IMR-90 (cell line): Measurements from ENCODE around the gene SPAST. TPM values are rescaled to one million over a fixed set of nuclear protein-coding genes. Genes with fewer than 3 reads are reported as not detected.

Experiments
- ATAC-seq: fragments of 200-7000 bp; cut with Tn5 transposase; 2 replicates; pipeline ENCODE4 v1.9.1; 2020; ENCODE audit warnings: low read depth, mild to moderate bottlenecking, moderate library complexity
- BruUV-seq: library from RNA; stranded (reverse); fragments of 400-500 nt; replicated peaks from 2 replicates; lab custom pipeline; 2021; lab: Mats Ljungman, UMichigan
- CTCF ChIA-PET: fragments of 300-600 bp; formaldehyde crosslinking; extraction: SDS; loops from one replicate; lab custom pipeline; 2021; ENCODE audit warnings: antibody characterized with exemption; lab: Yijun Ruan, JAX
- POLR2A ChIA-PET: fragments of 300-600 bp; sonication (Branson Sonifier 250); formaldehyde crosslinking; loops from one replicate; lab custom pipeline; 2022; ENCODE audit warnings: antibody characterized with exemption; ENCODE audit not compliant: unreplicated experiment; lab: Charles Lee
- DNase-seq: peaks from one replicate; pipeline ENCODE4 v3.0.0; 2013
- H2AFZ ChIP-seq: replicated peaks from 2 replicates; pipeline ENCODE3; 2013; ENCODE audit warnings: low read length, mild to moderate bottlenecking; ENCODE audit not compliant: poor library complexity
- H2AK5ac ChIP-seq: 2 replicates; pipeline ENCODE4 v1.6.1; 2013; ENCODE audit warnings: low read depth, low read length, inconsistent platforms
- H2AK9ac ChIP-seq: replicated peaks from 2 replicates; pipeline ENCODE3; 2013; ENCODE audit warnings: mild to moderate bottlenecking, low read depth, low read length, moderate library complexity; ENCODE audit not compliant: poor library complexity
- H2BK120ac ChIP-seq: 2 replicates; pipeline ENCODE4 v1.6.1; 2013; ENCODE audit warnings: low read depth, low read length, inconsistent platforms
- H2BK15ac ChIP-seq: 3 replicates; pipeline ENCODE4 v1.6.1; 2013; ENCODE audit warnings: low read depth, low read length, inconsistent platforms
- H2BK20ac ChIP-seq: 2 replicates; pipeline ENCODE4 v1.6.1; 2013; ENCODE audit warnings: low read depth, mild to moderate bottlenecking, inconsistent platforms, low read length, moderate library complexity
- H2BK5ac ChIP-seq: 2 replicates; pipeline ENCODE4 v1.6.1; 2013; ENCODE audit warnings: mild to moderate bottlenecking, low read depth, low read length, inconsistent platforms; ENCODE audit not compliant: poor library complexity, severe bottlenecking
- H3K14ac ChIP-seq: replicated peaks from 2 replicates; pipeline ENCODE4 v1.6.1; 2013; ENCODE audit warnings: low read depth, low read length, inconsistent platforms
- H3K18ac ChIP-seq: 2 replicates; pipeline ENCODE4 v1.6.1; 2013; ENCODE audit warnings: low read depth, low read length, control low read depth
- H3K23ac ChIP-seq: 2 replicates; pipeline ENCODE4 v1.6.1; 2013; ENCODE audit warnings: low read depth, low read length, inconsistent platforms
- H3K27ac ChIP-seq: 2 replicates; pipeline ENCODE4 v1.5.1; 2013; ENCODE audit warnings: mild to moderate bottlenecking, control low read depth, low read length; ENCODE audit not compliant: insufficient read depth
- H3K27me3 ChIP-seq: 2 replicates; pipeline ENCODE4 v1.6.1; 2013; ENCODE audit warnings: low read length; ENCODE audit not compliant: control insufficient read depth, insufficient read depth
- H3K36me3 ChIP-seq: 2 replicates; pipeline ENCODE4 v1.6.1; 2013; ENCODE audit warnings: low read length, mixed read lengths; ENCODE audit not compliant: control insufficient read depth, insufficient read depth
- H3K4ac ChIP-seq: 2 replicates; pipeline ENCODE4 v1.6.1; 2013; ENCODE audit warnings: low read depth, low read length, inconsistent platforms
- H3K4me1 ChIP-seq: 2 replicates; pipeline ENCODE4 v1.6.1; 2013; ENCODE audit warnings: low read length, mixed read lengths; ENCODE audit not compliant: control insufficient read depth, insufficient read depth
- H3K4me2 ChIP-seq: 2 replicates; pipeline ENCODE4 v1.6.1; 2013; ENCODE audit warnings: low read depth, mild to moderate bottlenecking, control low read depth, low read length, moderate library complexity
- H3K4me3 ChIP-seq: 2 replicates; pipeline ENCODE4 v1.5.1; 2013; ENCODE audit warnings: low read depth, mild to moderate bottlenecking, control low read depth, low read length, moderate library complexity; ENCODE audit not compliant: insufficient read depth
- H3K56ac ChIP-seq: 2 replicates; pipeline ENCODE4 v1.6.1; 2013; ENCODE audit warnings: low read length, inconsistent platforms; ENCODE audit not compliant: insufficient read depth; ENCODE audit errors: extremely low read depth
- H3K79me1 ChIP-seq, 2 experiments: 2 replicates each; pipeline ENCODE4 v1.6.1; 2013; ENCODE audit warnings: low read length in 2 of 2, inconsistent platforms in 1 of 2, low read depth in 1 of 2
- H3K9ac ChIP-seq: 2 replicates; pipeline ENCODE4 v1.6.1; 2013; ENCODE audit warnings: low read depth, low read length, control low read depth
- H3K9me1 ChIP-seq: 2 replicates; pipeline ENCODE4 v1.6.1; 2013; ENCODE audit warnings: low read length, inconsistent platforms; ENCODE audit not compliant: insufficient read depth
- H3K9me3 ChIP-seq: 2 replicates; pipeline ENCODE4 v1.6.1; 2013; ENCODE audit warnings: low read length; ENCODE audit not compliant: control insufficient read depth, insufficient read depth
- H4K20me1 ChIP-seq: 2 replicates; pipeline ENCODE4 v1.6.1; 2013; ENCODE audit warnings: low read length, inconsistent platforms; ENCODE audit not compliant: insufficient read depth
- H4K5ac ChIP-seq: 2 replicates; pipeline ENCODE4 v1.6.1; 2013; ENCODE audit warnings: mild to moderate bottlenecking, low read depth, low read length, control low read depth
- H4K8ac ChIP-seq, 2 experiments: 2 replicates each; pipeline ENCODE4 v1.6.1; 2013; ENCODE audit warnings: low read depth in 2 of 2, low read length in 2 of 2, control low read depth in 1 of 2, inconsistent platforms in 1 of 2
- H4K91ac ChIP-seq: 2 replicates; pipeline ENCODE4 v1.6.1; 2013; ENCODE audit warnings: low read depth, low read length, inconsistent platforms; ENCODE audit not compliant: insufficient read depth
- BHLHE40 ChIP-seq: fragments of 150-350 bp; IDR thresholded peaks from 2 replicates; pipeline ENCODE4 v1.6.1; 2016; ENCODE audit warnings: mild to moderate bottlenecking, low read depth, low read length
- CEBPB ChIP-seq: IDR thresholded peaks from 2 replicates; pipeline ENCODE4 v1.6.1; 2012; ENCODE audit warnings: low read depth, low read length, improper control_type of control experiment
- CTCF ChIP-seq: conservative IDR thresholded peaks from 2 replicates; pipeline ENCODE4 v1.5.1; 2012; ENCODE audit warnings: mild to moderate bottlenecking, low read depth, low read length, improper control_type of control experiment
- ELK1 ChIP-seq: fragments of 150-350 bp; IDR thresholded peaks from 2 replicates; pipeline ENCODE4 v1.6.1; 2016; ENCODE audit warnings: low read depth, mild to moderate bottlenecking, low read length, moderate library complexity, borderline replicate concordance
- FOS ChIP-seq: fragments of 150-350 bp; IDR thresholded peaks from 2 replicates; pipeline ENCODE4 v1.6.1; 2016; ENCODE audit warnings: low read depth, low read length
- MAFK ChIP-seq: IDR thresholded peaks from 2 replicates; pipeline ENCODE4 v1.6.1; 2012; ENCODE audit warnings: low read depth, low read length, improper control_type of control experiment
- MAZ ChIP-seq: IDR thresholded peaks from 2 replicates; pipeline ENCODE4 v1.6.1; 2012; ENCODE audit warnings: low read depth, mild to moderate bottlenecking, low read length, improper control_type of control experiment, moderate library complexity, borderline replicate concordance
- MXI1 ChIP-seq: IDR thresholded peaks from 2 replicates; pipeline ENCODE4 v1.6.1; 2012; ENCODE audit warnings: low read depth, mild to moderate bottlenecking, low read length, moderate library complexity, borderline replicate concordance
- NFE2L2 ChIP-seq: fragments of 150-350 bp; IDR thresholded peaks from 2 replicates; pipeline ENCODE4 v1.6.1; 2016; ENCODE audit warnings: low read depth, mild to moderate bottlenecking, low read length
- POLR2A ChIP-seq: IDR thresholded peaks from 2 replicates; pipeline ENCODE4 v1.6.1; 2012; ENCODE audit warnings: mild to moderate bottlenecking, low read depth, low read length
- RAD21 ChIP-seq: IDR thresholded peaks from 2 replicates; pipeline ENCODE4 v1.6.1; 2012; ENCODE audit warnings: low read length, improper control_type of control experiment
- RFX5 ChIP-seq: IDR thresholded peaks from 2 replicates; pipeline ENCODE4 v1.8.0; 2012; ENCODE audit warnings: low read depth, mild to moderate bottlenecking, low read length, moderate library complexity
- SMC3 ChIP-seq: fragments of 150-350 bp; IDR thresholded peaks from 2 replicates; pipeline ENCODE4 v1.6.1; 2016; ENCODE audit warnings: low read depth, mild to moderate bottlenecking, antibody characterized with exemption, low read length, moderate library complexity
- WGBS, 2 experiments: methylation state at CpG; one replicate each; pipeline versions ENCODE4 v1.1.5 to v1.1.7; 2013; ENCODE audit warnings: missing lambda C conversion rate in 2 of 2; ENCODE audit not compliant: insufficient read length in 1 of 2; ENCODE audit errors: extremely low coverage in 2 of 2; 5-methylcytosine and 5-hydroxymethylcytosine counted together
- dilution Hi-C: fragments of 300-500 bp; cut with HindIII; formaldehyde crosslinking; loops from one replicate; pipeline ENCODE4 v1.14.3; 2018; ENCODE audit warnings: low sequenced_read_pairs; ENCODE audit not compliant: unreplicated experiment
- in situ Hi-C: fragments of 300-500 bp; cut with MboI; formaldehyde crosslinking; loops from 3 replicates; pipeline ENCODE4 v1.14.3; 2019; ENCODE audit warnings: low sequenced_read_pairs, inconsistent platforms, mixed read lengths
- intact Hi-C: fragments of 100-400 bp; cut with micrococcal nuclease; formaldehyde crosslinking; loops from 2 replicates; pipeline ENCODE4 v1.10.0; 2022
- polyA plus RNA-seq, 3 experiments: library from polyadenylated mRNA; depleted of rRNA; stranded (reverse); fragments of >200 nt; gene quantifications; 2 replicates each; pipeline ENCODE4 v1.2.3, GENCODE V29; 2012; ENCODE audit warnings: low replicate concordance in 1 of 3
- total RNA-seq: library from RNA; depleted of rRNA; stranded (reverse); fragments of >200 nt; gene quantifications from 2 replicates; pipeline ENCODE4 v1.2.3, GENCODE V29; 2012

The SPAST gene
- total and polyA plus RNA-seq, 2 of the 4 experiments (the other 2 are of a cell fraction): 5.3 to 14.5 TPM

- Histone ChIP-seq H3K4me3 (no peak overlapping the region), H2BK20ac (no peak overlapping the region), H3K9me3 (no peaks in the 10 kb centered on the region), H3K9ac (no peak overlapping the region), H4K8ac (no peak overlapping the region), H3K4me2 (no peak overlapping the region), H3K56ac (no peak overlapping the region), H2AK9ac (no peak overlapping the region), H3K23ac (no peak overlapping the region), H3K4me1 (no peaks in the 10 kb centered on the region), H2BK15ac (no peak overlapping the region), H2AK5ac (no peak overlapping the region), H2BK120ac (no peak overlapping the region), H4K91ac (no peak overlapping the region), H4K5ac (no peak overlapping the region), H3K9me1 (no peaks in the 10 kb centered on the region), H3K27ac (no peak overlapping the region), H3K79me1 (peaks cover 2 to 24% of the 10 kb centered on the region in 2 experiments; a peak in 2 of 4 replicates), H3K14ac (no peak overlapping the region), H2BK5ac (no peak overlapping the region), H3K27me3 (no peaks in the 10 kb centered on the region), H3K18ac (no peak overlapping the region), H4K20me1 (0 out of 2 replicates have a peak, but pooled peaks cover 2% of the 10 kb centered on the region), H2AFZ (no peak overlapping the region), H3K36me3 (no peaks in the 10 kb centered on the region), H3K4ac (no peak overlapping the region)
- WGBS, 2 experiments: 60% methylated on average over 1 of the region's 2 CpGs; no CpG with 5 or more reads in 1 of the 2 experiments
- ChIA-PET CTCF (interaction anchor here (0.6 kb wide), 1 partner anchor 53 kb away, joined by 3 read pairs; no protein-coding TSS in a partner anchor), POLR2A (no interaction called here)
- DNase-seq: no peak
- BruUV-seq: no TSS peak
- in situ Hi-C loops: no loop called here
- no peak for ATAC-seq
- intact Hi-C loops: no loop called here
- dilution Hi-C loops: no loop called here
- TF ChIP-seq SMC3 (no peak), NFE2L2 (no peak), MAZ (no peak), RAD21 (no peak), CTCF (no peak), POLR2A (no peak), FOS (no peak), BHLHE40 (no peak), CEBPB (no peak), MAFK (no peak), RFX5 (no peak), ELK1 (no peak), MXI1 (no peak)
Measured at GRCh38 chr2:32074134-32074506, 10.8 kb downstream of the SPAST start.
